ENCODE measurements around the gene ST13.

- TF ChIP-seq, protein P1, sequence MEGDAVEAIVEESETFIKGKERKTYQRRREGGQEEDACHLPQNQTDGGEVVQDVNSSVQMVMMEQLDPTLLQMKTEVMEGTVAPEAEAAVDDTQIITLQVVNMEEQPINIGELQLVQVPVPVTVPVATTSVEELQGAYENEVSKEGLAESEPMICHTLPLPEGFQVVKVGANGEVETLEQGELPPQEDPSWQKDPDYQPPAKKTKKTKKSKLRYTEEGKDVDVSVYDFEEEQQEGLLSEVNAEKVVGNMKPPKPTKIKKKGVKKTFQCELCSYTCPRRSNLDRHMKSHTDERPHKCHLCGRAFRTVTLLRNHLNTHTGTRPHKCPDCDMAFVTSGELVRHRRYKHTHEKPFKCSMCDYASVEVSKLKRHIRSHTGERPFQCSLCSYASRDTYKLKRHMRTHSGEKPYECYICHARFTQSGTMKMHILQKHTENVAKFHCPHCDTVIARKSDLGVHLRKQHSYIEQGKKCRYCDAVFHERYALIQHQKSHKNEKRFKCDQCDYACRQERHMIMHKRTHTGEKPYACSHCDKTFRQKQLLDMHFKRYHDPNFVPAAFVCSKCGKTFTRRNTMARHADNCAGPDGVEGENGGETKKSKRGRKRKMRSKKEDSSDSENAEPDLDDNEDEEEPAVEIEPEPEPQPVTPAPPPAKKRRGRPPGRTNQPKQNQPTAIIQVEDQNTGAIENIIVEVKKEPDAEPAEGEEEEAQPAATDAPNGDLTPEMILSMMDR (IDR thresholded peaks at IDR 0.05): no peak
- TF ChIP-seq POLR2A (IDR thresholded peaks at IDR 0.05): no peak
Observed at GRCh38 chr22:40791241-40791640, 65.2 kb downstream of the ST13 start.
